Measurements from ENCODE around the gene RAI14.
"Not testable (repeated sequence)": the region's sequence is repeated elsewhere in the genome, so short reads cannot be mapped to it uniquely, and the experiment has no call there.

Gene RAI14

GRCh38 chr5:34719029-34719428 is 62.9 kb downstream of the RAI14 start:
- DNase-seq (ENCODE audit: extremely low read depth, low read depth), result no peak
- no peak for TF ChIP-seq CTCF (IDR thresholded peaks at IDR 0.05; ENCODE audit: low read depth, low read length, missing control alignments)
- H3K4me3 ChIP-seq (replicated peaks; ENCODE audit: low read depth, low read length), result no peak overlapping the region

- TF ChIP-seq CTCF (IDR thresholded peaks at IDR 0.05; ENCODE audit: low read depth, low read length, missing control alignments), result no peak
- no peak for DNase-seq (ENCODE audit: extremely low read depth, low read depth)
- H3K4me3 ChIP-seq (replicated peaks; ENCODE audit: low read depth, low read length), result no peak overlapping the region
Measured at GRCh38 chr5:34721327-34721726, 65.2 kb downstream of the RAI14 start.

GRCh38 chr5:34722183-34722582 is 66.1 kb downstream of the RAI14 start:
- TF ChIP-seq CTCF (IDR thresholded peaks at IDR 0.05; ENCODE audit: low read depth, low read length, missing control alignments), result no peak
- no peak for DNase-seq (ENCODE audit: extremely low read depth, low read depth)
- H3K4me3 ChIP-seq (replicated peaks; ENCODE audit: low read depth, low read length), result no peak overlapping the region

GRCh38 chr5:34724741-34725140 is 68.6 kb downstream of the RAI14 start:
- H3K4me3 ChIP-seq (replicated peaks; ENCODE audit: low read depth, low read length), result no peak overlapping the region
- TF ChIP-seq CTCF (IDR thresholded peaks at IDR 0.05; ENCODE audit: low read depth, low read length, missing control alignments), result no peak
- no peak for DNase-seq (ENCODE audit: extremely low read depth, low read depth)

- not testable (repeated sequence) for H3K4me3 ChIP-seq (replicated peaks; ENCODE audit: low read depth, low read length); DNase-seq (ENCODE audit: extremely low read depth, low read depth)
Measured at GRCh38 chr5:34727166-34727749, 71.1 kb downstream of the RAI14 start.

- no peak overlapping the region for H3K4me3 ChIP-seq (replicated peaks; ENCODE audit: low read depth, low read length)
- no peak for DNase-seq (ENCODE audit: extremely low read depth, low read depth)
- no peak for TF ChIP-seq CTCF (IDR thresholded peaks at IDR 0.05; ENCODE audit: low read depth, low read length, missing control alignments)
Measured at GRCh38 chr5:34728236-34728635, 72.1 kb downstream of the RAI14 start.

GRCh38 chr5:34731435-34732232 is 75.5 kb downstream of the RAI14 start:
- no peak for DNase-seq (ENCODE audit: extremely low read depth, low read depth)
- TF ChIP-seq CTCF (IDR thresholded peaks at IDR 0.05; ENCODE audit: low read depth, low read length, missing control alignments), result no peak
- no peak overlapping the region for H3K4me3 ChIP-seq (replicated peaks; ENCODE audit: low read depth, low read length)

All from HFF-Myc (cell line).